Kidney epithelial cell (primary cell): ENCODE results near the gene MAP4K4. TPM values are rescaled to one million over a fixed set of nuclear protein-coding genes. Genes with fewer than 3 reads are reported as not detected.

Experiments used
- DNase-seq: peaks from one replicate; pipeline ENCODE4 v3.0.0-alpha.2; 2010; ENCODE audit warnings: low read depth
- H3K27me3 ChIP-seq: 2 replicates; pipeline ENCODE4 v1.6.0; 2011; ENCODE audit warnings: low read length; ENCODE audit not compliant: control insufficient read depth, insufficient read depth
- H3K36me3 ChIP-seq: 2 replicates; pipeline ENCODE4 v1.5.1; 2011; ENCODE audit warnings: low read length; ENCODE audit not compliant: control insufficient read depth, insufficient read depth
- H3K4me3 ChIP-seq: 2 replicates; pipeline ENCODE4 v1.5.1; 2011; ENCODE audit warnings: low read depth, mild to moderate bottlenecking, control low read depth, low read length
- total RNA-seq: library from RNA; depleted of rRNA; stranded (reverse); fragments of >200 nt; gene quantifications from 2 replicates; pipeline ENCODE4 v1.2.3, GENCODE V29; 2015
- TF ChIP-seq, protein P1 (sequence below): IDR thresholded peaks from 2 replicates; pipeline ENCODE4 v1.5.1; 2011; ENCODE audit warnings: mild to moderate bottlenecking, moderate library complexity, low read length, control low read depth, inconsistent platforms; ENCODE audit not compliant: insufficient read depth, poor library complexity, severe bottlenecking

MAP4K4 gene
- total RNA-seq, 1 donor from 2014 or later: 134 TPM

DNA sequence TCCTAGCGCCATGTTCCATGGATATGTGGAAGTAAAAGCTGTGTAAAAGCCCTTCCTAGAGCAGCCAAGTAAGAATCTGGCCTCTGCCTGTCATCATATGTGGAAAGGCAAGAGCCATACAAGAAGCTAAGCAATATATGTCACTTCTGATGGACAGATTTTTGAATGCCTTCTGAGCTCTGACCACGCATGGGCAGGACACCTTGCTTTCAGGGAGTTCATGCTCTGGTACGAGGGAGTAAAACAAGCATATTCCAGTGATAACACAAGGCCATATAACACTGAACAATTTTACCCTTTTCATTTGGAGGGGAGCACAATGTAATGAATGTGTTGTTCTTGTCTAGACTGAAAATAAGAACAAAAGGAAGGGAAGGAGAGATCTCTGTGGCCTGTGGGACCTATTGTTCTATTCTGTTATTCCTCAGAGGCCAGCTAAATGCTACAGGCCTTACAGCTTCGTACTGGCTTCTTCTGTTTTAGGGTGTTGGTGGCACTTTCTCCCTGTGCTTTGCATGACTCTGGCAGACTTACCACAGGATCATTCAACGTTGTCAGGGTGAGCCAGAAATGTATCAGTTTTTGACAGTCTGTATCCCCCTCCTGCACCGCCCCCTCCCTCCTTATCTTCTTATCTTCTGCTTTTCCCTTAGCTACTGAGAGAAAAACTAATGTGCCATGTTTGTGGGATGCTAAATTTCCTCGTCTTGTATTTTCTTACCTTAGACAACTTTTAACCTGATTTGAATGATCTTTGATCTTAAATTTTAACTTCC is 99.5 kb downstream of the MAP4K4 start:
- Histone ChIP-seq H3K27me3 (no peaks in the 10 kb centered on the region), H3K36me3 (peaks cover 2% of the 10 kb centered on the region), H3K4me3 (no peak overlapping the region)
- TF ChIP-seq, protein P1, sequence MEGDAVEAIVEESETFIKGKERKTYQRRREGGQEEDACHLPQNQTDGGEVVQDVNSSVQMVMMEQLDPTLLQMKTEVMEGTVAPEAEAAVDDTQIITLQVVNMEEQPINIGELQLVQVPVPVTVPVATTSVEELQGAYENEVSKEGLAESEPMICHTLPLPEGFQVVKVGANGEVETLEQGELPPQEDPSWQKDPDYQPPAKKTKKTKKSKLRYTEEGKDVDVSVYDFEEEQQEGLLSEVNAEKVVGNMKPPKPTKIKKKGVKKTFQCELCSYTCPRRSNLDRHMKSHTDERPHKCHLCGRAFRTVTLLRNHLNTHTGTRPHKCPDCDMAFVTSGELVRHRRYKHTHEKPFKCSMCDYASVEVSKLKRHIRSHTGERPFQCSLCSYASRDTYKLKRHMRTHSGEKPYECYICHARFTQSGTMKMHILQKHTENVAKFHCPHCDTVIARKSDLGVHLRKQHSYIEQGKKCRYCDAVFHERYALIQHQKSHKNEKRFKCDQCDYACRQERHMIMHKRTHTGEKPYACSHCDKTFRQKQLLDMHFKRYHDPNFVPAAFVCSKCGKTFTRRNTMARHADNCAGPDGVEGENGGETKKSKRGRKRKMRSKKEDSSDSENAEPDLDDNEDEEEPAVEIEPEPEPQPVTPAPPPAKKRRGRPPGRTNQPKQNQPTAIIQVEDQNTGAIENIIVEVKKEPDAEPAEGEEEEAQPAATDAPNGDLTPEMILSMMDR: no peak
- no peak for DNase-seq

DNA sequence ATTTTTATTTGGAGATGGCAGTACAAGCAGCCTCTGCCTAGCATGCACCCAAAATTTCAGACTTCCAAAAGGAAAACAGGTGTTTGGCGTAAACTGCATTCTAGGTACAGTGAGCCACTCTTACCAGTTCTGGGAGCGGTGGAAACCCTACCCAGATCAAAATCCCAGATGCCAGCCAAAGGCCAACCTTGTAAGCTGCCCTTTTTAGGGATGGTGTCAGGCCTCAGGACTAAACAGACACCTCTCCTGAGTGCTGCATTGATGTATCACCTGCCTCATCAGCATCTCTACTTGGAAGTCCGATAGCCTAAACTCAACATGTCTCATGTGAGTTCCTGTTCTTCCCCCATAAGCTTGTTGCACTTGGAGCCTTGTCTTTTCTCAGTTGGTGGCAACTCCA is 104.0 kb downstream of the MAP4K4 start:
- no peak for DNase-seq
- Histone ChIP-seq H3K36me3 (no peaks in the 10 kb centered on the region), H3K4me3 (no peak overlapping the region), H3K27me3 (no peaks in the 10 kb centered on the region)
- TF ChIP-seq, protein P1: no peak

DNA sequence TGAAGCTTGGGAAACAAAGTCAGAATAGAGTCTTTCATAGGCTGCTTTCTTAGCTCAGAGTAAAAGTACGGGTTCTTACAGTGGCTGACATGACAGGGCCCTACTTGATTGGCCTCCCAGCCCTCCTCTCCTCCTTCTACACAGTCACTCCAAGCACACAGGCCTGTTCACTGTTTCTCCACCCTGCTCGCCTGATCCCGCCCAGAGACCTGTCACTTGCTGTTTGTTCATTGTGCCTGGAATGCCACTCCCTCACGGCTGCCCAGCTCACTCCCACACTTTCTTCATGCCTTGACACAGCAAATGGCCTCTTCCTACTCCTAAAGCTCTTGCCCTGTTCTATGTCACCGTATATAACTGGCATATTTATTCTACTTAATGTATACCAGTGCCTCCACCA is 104.8 kb downstream of the MAP4K4 start:
- Histone ChIP-seq H3K4me3 (no peak overlapping the region), H3K36me3 (no peaks in the 10 kb centered on the region), H3K27me3 (no peaks in the 10 kb centered on the region)
- no peak for DNase-seq
- TF ChIP-seq, protein P1: no peak

DNA sequence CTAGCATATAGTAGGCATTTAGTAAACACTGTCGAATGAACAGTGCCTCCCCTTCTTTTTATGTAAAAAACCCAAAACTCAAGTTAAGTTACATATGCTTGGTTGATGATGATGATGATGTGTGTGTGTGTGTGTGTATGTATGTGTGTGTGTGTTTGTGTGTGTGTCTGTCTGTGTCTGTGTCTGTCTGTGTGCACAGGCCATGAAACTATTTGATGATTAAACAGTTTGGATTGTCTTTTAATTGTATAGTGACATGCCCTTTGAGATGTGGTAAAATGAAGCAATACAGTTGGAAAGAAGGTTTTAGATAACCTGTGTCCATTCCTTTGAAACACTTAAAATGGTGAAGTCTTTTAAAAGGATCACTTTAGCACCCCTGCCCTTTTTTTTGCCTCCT is 105.6 kb downstream of the MAP4K4 start:
- DNase-seq: peak; percentile 65
- Histone ChIP-seq H3K4me3 (no peak overlapping the region), H3K36me3 (no peaks in the 10 kb centered on the region), H3K27me3 (no peaks in the 10 kb centered on the region)
- TF ChIP-seq, protein P1: no peak

DNA sequence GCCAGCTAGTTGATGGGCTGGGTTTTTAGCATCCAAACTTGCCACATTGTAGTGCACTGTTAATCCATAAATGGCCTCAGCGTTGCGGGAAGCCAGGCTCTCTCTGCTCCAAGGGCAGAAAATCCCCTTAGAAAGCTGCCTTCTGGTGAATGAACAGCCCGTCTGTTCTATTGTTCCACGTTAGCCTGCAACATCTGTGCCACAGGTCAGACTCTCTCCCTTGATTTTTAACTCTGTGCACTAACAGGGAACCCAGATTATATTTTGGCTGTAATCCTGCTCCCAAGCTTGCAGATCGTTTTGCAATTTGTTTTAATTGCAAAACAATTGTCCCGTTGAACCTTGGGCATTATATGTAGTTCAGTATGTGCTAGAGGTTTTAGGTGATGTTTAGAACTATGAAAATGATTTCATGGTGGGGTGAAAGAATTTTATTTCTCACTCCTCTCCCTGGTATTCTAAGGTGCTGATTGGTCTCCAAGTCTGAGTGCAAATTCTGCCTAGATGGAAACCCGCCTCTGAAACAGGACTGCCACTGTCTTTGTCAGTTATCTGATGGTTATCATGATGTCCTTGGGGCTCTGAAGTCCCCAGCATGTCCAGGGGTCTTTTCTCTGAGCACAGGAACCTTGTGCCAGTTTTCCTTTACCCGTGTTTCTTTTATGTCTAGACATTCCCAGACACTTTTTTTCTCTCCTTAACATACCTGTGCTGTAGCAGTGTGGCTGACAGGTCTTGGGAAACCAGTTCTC is 106.6 kb downstream of the MAP4K4 start:
- DNase-seq: no peak
- TF ChIP-seq, protein P1: no peak
- Histone ChIP-seq H3K27me3 (no peaks in the 10 kb centered on the region), H3K36me3 (no peaks in the 10 kb centered on the region), H3K4me3 (no peak overlapping the region)
